Panc1 (cell line): ENCODE results near the gene DCANP1.

ENCODE experiments used
- CTCF ChIP-seq: fragments of 450-650 bp; IDR thresholded peaks from 2 replicates; pipeline ENCODE4 v1.5.1; 2017; ENCODE audit warnings: mild to moderate bottlenecking
- POLR2AphosphoS5 ChIP-seq: IDR thresholded peaks from 2 replicates; pipeline ENCODE4 v1.6.1; 2012; ENCODE audit warnings: mild to moderate bottlenecking, low read depth, low read length, moderate library complexity

GRCh38 chr5:135455876-135456237, 8.7 kb upstream of the DCANP1 start:
- TF ChIP-seq CTCF = no peak
- no peak for TF ChIP-seq POLR2AphosphoS5
